Endothelial cell (in vitro differentiated cells): ENCODE results near the gene CNNM2. TPM values are rescaled to one million over a fixed set of nuclear protein-coding genes. Genes with fewer than 3 reads are reported as not detected.

Source experiments
- DNase-seq: peaks from one replicate; pipeline ENCODE4 v3.0.0; 2021; ENCODE audit warnings: low spot score
- H3K27ac Mint-ChIP-seq: one replicate; pipeline ENCODE4 v1.8.0; 2021; ENCODE audit warnings: mixed read lengths, inconsistent platforms; ENCODE audit not compliant: unreplicated experiment
- H3K27me3 Mint-ChIP-seq: one replicate; pipeline ENCODE4 v1.8.0; 2021; ENCODE audit warnings: mild to moderate bottlenecking, moderate library complexity, mixed read lengths, inconsistent platforms; ENCODE audit not compliant: unreplicated experiment
- H3K36me3 Mint-ChIP-seq: one replicate; pipeline ENCODE4 v1.8.0; 2021; ENCODE audit warnings: mild to moderate bottlenecking, low read depth, mixed read lengths, inconsistent platforms; ENCODE audit not compliant: unreplicated experiment
- H3K4me1 Mint-ChIP-seq: one replicate; pipeline ENCODE4 v1.8.0; 2021; ENCODE audit warnings: mild to moderate bottlenecking, mixed read lengths, inconsistent platforms; ENCODE audit not compliant: unreplicated experiment
- H3K4me3 Mint-ChIP-seq: one replicate; pipeline ENCODE4 v1.8.0; 2021; ENCODE audit warnings: mild to moderate bottlenecking, mixed read lengths, inconsistent platforms; ENCODE audit not compliant: unreplicated experiment
- H3K9me3 Mint-ChIP-seq: one replicate; pipeline ENCODE4 v1.8.0; 2021; ENCODE audit warnings: mixed read lengths, inconsistent platforms; ENCODE audit not compliant: unreplicated experiment
- CTCF ChIP-seq: fragments of 200-600 bp; sonication (generic); IDR thresholded peaks from one replicate; pipeline ENCODE4 v1.5.0; 2021; ENCODE audit warnings: antibody characterized with exemption; ENCODE audit not compliant: unreplicated experiment
- total RNA-seq: library from RNA; stranded (reverse); fragmentation: NEBNext Ultra II Directional; extraction: Animal tissue kit (Norgen Biotek cat#: 25700); gene quantifications from one replicate; pipeline ENCODE4 v1.2.1, GENCODE V29; 2021; ENCODE audit not compliant: unreplicated experiment

The CNNM2 gene
- total RNA-seq, 1 donor from 2014 or later: 4.6 TPM

- peaks cover 17% of the 10 kb centered on the region for H3K36me3 Mint-ChIP-seq
- H3K4me3 Mint-ChIP-seq: no peak overlapping the region
Observed at GRCh38 chr10:103098240-103098639, 180.1 kb downstream of the CNNM2 start.

GRCh38 chr10:103100620-103101019, 182.5 kb downstream of the CNNM2 start:
- DNase-seq: no peak
- no peak for TF ChIP-seq CTCF
- Mint-ChIP-seq H3K27ac (no peak overlapping the region), H3K27me3 (no peaks in the 10 kb centered on the region), H3K9me3 (no peaks in the 10 kb centered on the region), H3K4me1 (no peaks in the 10 kb centered on the region), H3K36me3 (peaks cover 10% of the 10 kb centered on the region), H3K4me3 (no peak overlapping the region)

More at GRCh38 chr10:103098240-103098639, 180.1 kb downstream of the CNNM2 start:
- Mint-ChIP-seq H3K9me3 (no peaks in the 10 kb centered on the region), H3K27me3 (no peaks in the 10 kb centered on the region), H3K4me1 (no peaks in the 10 kb centered on the region), H3K27ac (no peak overlapping the region)
- TF ChIP-seq CTCF: no peak
- no peak for DNase-seq

GRCh38 chr10:103102195-103102594, 184.1 kb downstream of the CNNM2 start:
- Mint-ChIP-seq H3K36me3 (peaks cover 5% of the 10 kb centered on the region), H3K9me3 (no peaks in the 10 kb centered on the region), H3K4me1 (no peaks in the 10 kb centered on the region), H3K27me3 (no peaks in the 10 kb centered on the region), H3K27ac (no peak overlapping the region), H3K4me3 (no peak overlapping the region)
- no peak for TF ChIP-seq CTCF
- no peak for DNase-seq

- Mint-ChIP-seq H3K4me3 (no peak overlapping the region), H3K36me3 (peaks cover 4% of the 10 kb centered on the region), H3K27me3 (no peaks in the 10 kb centered on the region), H3K4me1 (no peaks in the 10 kb centered on the region), H3K9me3 (no peaks in the 10 kb centered on the region), H3K27ac (no peak overlapping the region)
- DNase-seq: no peak
- no peak for TF ChIP-seq CTCF
Observed at GRCh38 chr10:103103989-103104388, 185.9 kb downstream of the CNNM2 start.

- no peaks in the 10 kb centered on the region for H3K27me3 Mint-ChIP-seq
- no peak for DNase-seq
- H3K4me1 Mint-ChIP-seq: no peaks in the 10 kb centered on the region
- peaks cover 4% of the 10 kb centered on the region for H3K36me3 Mint-ChIP-seq
- no peak overlapping the region for H3K27ac Mint-ChIP-seq
- no peaks in the 10 kb centered on the region for H3K9me3 Mint-ChIP-seq
- TF ChIP-seq CTCF: no peak
- H3K4me3 Mint-ChIP-seq: no peak overlapping the region
Observed at GRCh38 chr10:103104721-103105120, 186.6 kb downstream of the CNNM2 start.
